Measurements from ENCODE around the gene ZNF222.

Gene ZNF222

DNA sequence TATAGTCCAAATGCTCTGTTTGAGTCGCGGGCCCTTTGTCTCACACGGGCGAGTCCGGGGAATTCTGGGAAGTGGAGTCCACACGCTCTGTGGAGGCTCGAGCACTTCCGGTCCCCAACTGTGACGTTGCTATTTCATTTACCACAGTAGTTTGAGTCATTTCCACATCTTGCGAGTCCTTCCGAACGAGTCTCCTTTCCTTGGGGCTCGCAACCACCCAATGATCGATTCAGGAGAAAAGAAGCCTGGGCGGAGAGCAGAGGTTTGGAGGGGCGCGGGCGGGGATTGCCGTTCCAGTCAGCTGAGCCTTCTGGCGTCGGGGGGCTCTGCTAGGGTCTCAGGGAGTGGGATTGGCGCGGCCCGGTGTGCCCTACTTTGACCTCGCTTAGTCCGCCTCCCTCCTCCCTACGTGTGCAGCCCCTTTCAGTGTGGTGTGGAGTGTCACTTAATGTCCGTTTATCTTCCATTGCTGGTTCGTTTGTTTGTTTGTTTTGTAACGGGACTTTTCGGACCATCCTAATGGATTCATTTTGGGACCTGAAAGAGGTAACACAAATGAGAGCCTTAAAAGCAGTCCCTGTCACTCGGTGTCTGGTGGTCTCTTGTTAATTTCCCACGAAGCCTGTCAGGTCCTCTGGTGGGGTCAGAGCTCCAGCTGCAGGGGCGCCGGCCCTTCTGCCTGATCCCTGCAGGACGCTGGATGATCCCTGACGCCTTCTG lies at the start of gene ZNF222:
Gene ZNF222 (plus strand): TSS at position 163 of the 720 bp plus-strand sequence. CDS start 58 bp downstream, at position 221.
- Histone ChIP-seq H3K4me2 (ENCODE audit: low read depth, low read length, poor library complexity, severe bottlenecking) (peak within 1 kb of the TSS; percentile 72), H3K4me1 (ENCODE audit: insufficient read depth, low read length, poor library complexity, severe bottlenecking) (peaks cover 11% of the 10 kb centered on the region), H3K27me3 (ENCODE audit: insufficient read depth, low read length, poor library complexity, severe bottlenecking) (peaks cover 32% of the 10 kb centered on the region), H4K20me1 (ENCODE audit: insufficient read depth, low read length, poor library complexity, severe bottlenecking) (no peaks in the 10 kb centered on the region), H3K9me2 (replicated peaks; ENCODE audit: low read depth, low read length) (no peaks in the 10 kb centered on the region), H3K79me2 (ENCODE audit: insufficient read depth, low read length) (peaks cover 6% of the 10 kb centered on the region; the same call in 1 of the 2 replicates), H2AFZ (ENCODE audit: low read length) (peak within 1 kb of the TSS; percentile 93), H3F3A (ENCODE audit: low read depth) (no peaks in the 10 kb centered on the region), H3K9ac (ENCODE audit: low read depth, low read length, poor library complexity, severe bottlenecking) (peak within 1 kb of the TSS; percentile 76), H3K9me3 (ENCODE audit: insufficient read depth, low read depth, low read length) (peaks cover 7% of the 10 kb centered on the region), H3K36me3 (ENCODE audit: insufficient read depth, low read length) (peaks cover 1% of the 10 kb centered on the region; the same call in 1 of the 2 replicates), H3K4me3 (ENCODE audit: low read length, poor library complexity, severe bottlenecking) (peak within 1 kb of the TSS; percentile 82)
- TF ChIP-seq CTCF (conservative IDR thresholded peaks at IDR 0.05; ENCODE audit: low read length): no peak
- TF ChIP-seq EZH2phosphoT487 (IDR thresholded peaks at IDR 0.05; ENCODE audit: borderline replicate concordance): no peak

DNA sequence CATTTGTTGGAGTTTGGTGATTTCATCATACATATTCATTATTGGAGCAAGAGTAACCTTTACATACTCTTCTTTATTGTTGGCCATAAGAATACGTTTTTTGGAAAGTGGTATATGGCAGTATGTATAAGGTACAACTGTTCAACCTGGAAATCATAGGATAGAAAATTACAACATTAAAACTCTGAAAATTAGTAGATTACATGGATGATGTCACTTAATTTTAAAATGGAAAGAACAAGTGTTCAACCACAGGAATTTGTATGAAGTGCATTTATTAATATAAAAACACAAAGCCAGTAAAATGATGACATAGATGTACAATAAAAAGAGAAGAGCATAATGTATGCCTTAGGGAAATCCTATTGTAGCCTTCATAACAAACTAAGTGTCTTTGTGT lies 48.4 kb upstream of the ZNF222 start:
- no peaks in the 10 kb centered on the region for H3K9me3 ChIP-seq (ENCODE audit: insufficient read depth, low read depth, low read length)
- no peaks in the 10 kb centered on the region for H3F3A ChIP-seq (ENCODE audit: low read depth)
- peaks cover 11% of the 10 kb centered on the region for H3K27me3 ChIP-seq (ENCODE audit: insufficient read depth, low read length, poor library complexity, severe bottlenecking)
- no peaks in the 10 kb centered on the region for H3K79me2 ChIP-seq (ENCODE audit: insufficient read depth, low read length)
- H3K4me2 ChIP-seq (ENCODE audit: low read depth, low read length, poor library complexity, severe bottlenecking): no peak overlapping the region
- H2AFZ ChIP-seq (ENCODE audit: low read length): no peak overlapping the region
- H4K20me1 ChIP-seq (ENCODE audit: insufficient read depth, low read length, poor library complexity, severe bottlenecking): no peaks in the 10 kb centered on the region
- no peak overlapping the region for H3K4me3 ChIP-seq (ENCODE audit: low read length, poor library complexity, severe bottlenecking)
- H3K4me1 ChIP-seq (ENCODE audit: insufficient read depth, low read length, poor library complexity, severe bottlenecking): no peaks in the 10 kb centered on the region
- no peaks in the 10 kb centered on the region for H3K36me3 ChIP-seq (ENCODE audit: insufficient read depth, low read length)
- no peak overlapping the region for H3K9ac ChIP-seq (ENCODE audit: low read depth, low read length, poor library complexity, severe bottlenecking)
- no peaks in the 10 kb centered on the region for H3K9me2 ChIP-seq (replicated peaks; ENCODE audit: low read depth, low read length)
- no peak for TF ChIP-seq EZH2phosphoT487 (IDR thresholded peaks at IDR 0.05; ENCODE audit: borderline replicate concordance)
- TF ChIP-seq CTCF (conservative IDR thresholded peaks at IDR 0.05; ENCODE audit: low read length): no peak

DNA sequence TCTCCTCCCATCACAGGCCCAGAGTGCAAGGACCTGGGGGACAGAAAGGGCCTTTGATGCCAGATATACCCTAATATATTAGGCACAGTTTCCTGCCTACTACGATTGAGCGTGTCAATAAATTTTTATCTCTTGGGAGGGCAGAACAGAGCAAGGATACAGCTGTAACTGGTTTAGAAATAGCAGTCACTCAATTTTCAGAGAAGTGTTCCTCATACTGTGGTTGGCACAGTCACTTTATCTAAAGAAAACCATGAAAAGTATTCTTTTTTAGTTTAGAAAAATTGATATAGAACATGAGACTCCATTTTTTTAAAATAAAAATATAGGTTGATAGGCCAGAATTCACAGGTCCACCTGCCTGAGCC lies 41.7 kb upstream of the ZNF222 start:
- no peaks in the 10 kb centered on the region; the same call in 1 of the 2 replicates for H3K79me2 ChIP-seq (ENCODE audit: insufficient read depth, low read length)
- H3F3A ChIP-seq (ENCODE audit: low read depth): no peaks in the 10 kb centered on the region
- TF ChIP-seq EZH2phosphoT487 (IDR thresholded peaks at IDR 0.05; ENCODE audit: borderline replicate concordance): no peak
- no peak for TF ChIP-seq CTCF (conservative IDR thresholded peaks at IDR 0.05; ENCODE audit: low read length)
- H3K9me2 ChIP-seq (replicated peaks; ENCODE audit: low read depth, low read length): no peaks in the 10 kb centered on the region
- H3K27me3 ChIP-seq (ENCODE audit: insufficient read depth, low read length, poor library complexity, severe bottlenecking): no peaks in the 10 kb centered on the region
- H3K4me3 ChIP-seq (ENCODE audit: low read length, poor library complexity, severe bottlenecking): peak overlapping the region; percentile 87
- no peaks in the 10 kb centered on the region for H3K36me3 ChIP-seq (ENCODE audit: insufficient read depth, low read length)
- H4K20me1 ChIP-seq (ENCODE audit: insufficient read depth, low read length, poor library complexity, severe bottlenecking): no peaks in the 10 kb centered on the region
- peak overlapping the region; percentile 74 for H3K9ac ChIP-seq (ENCODE audit: low read depth, low read length, poor library complexity, severe bottlenecking)
- peaks cover 5% of the 10 kb centered on the region for H3K4me1 ChIP-seq (ENCODE audit: insufficient read depth, low read length, poor library complexity, severe bottlenecking)
- no peaks in the 10 kb centered on the region for H3K9me3 ChIP-seq (ENCODE audit: insufficient read depth, low read depth, low read length)
- H2AFZ ChIP-seq (ENCODE audit: low read length): peak overlapping the region; percentile 85
- peak overlapping the region; percentile 85 for H3K4me2 ChIP-seq (ENCODE audit: low read depth, low read length, poor library complexity, severe bottlenecking)

All from Loucy (cell line).